Right lobe of liver (tissue), 6 donors: Measurements from ENCODE around the gene CTDSPL. TPM values are rescaled to one million over a fixed set of nuclear protein-coding genes. Genes with fewer than 3 reads are reported as not detected.

ENCODE experiments used
- ATAC-seq, 4 donors: fragments of 200-7000 bp; cut with Tn5 transposase; one replicate each; pipeline ENCODE4 v1.9.1; 2020; ENCODE audit warnings: mild to moderate bottlenecking in 4 of 4, moderate library complexity in 4 of 4
- DNase-seq, 3 donors: peaks; one replicate each; pipeline ENCODE4 v3.0.0-alpha.2; 2020
- H3K27ac ChIP-seq, 3 donors: fragments of 200-600 bp; one replicate each; pipeline ENCODE4 v1.8.0; 2022
- H3K27me3 ChIP-seq, 2 donors: fragments of 200-600 bp; one replicate each; pipeline ENCODE4 v1.8.0; 2022
- H3K36me3 ChIP-seq, 4 donors: fragments of 200-600 bp; sonication (generic) in 1 of 4; one replicate each; pipeline versions ENCODE4 v1.5.1 to v1.8.0; 2017 to 2022; ENCODE audit warnings: control low read depth in 1 of 4
- H3K4me1 ChIP-seq, 4 donors: fragments of 200-600 bp; sonication (generic) in 1 of 4; one replicate each; pipeline versions ENCODE4 v1.5.1 to v1.8.0; 2017 to 2022; ENCODE audit warnings: control low read depth in 1 of 4
- H3K4me3 ChIP-seq, 3 donors: fragments of 200-600 bp; one replicate each; pipeline ENCODE4 v1.8.0; 2022
- H3K9me3 ChIP-seq, 4 donors: fragments of 200-600 bp; sonication (generic) in 1 of 4; one replicate each; pipeline versions ENCODE4 v1.5.1 to v1.8.0; 2017 to 2022; ENCODE audit warnings: control low read depth in 1 of 4
- CTCF ChIP-seq, 4 donors: fragments of 200-600 bp in 3 of 4; fragments of 450-650 bp in 1 of 4; IDR thresholded peaks; one replicate each; pipeline versions ENCODE4 v1.5.1 to v1.8.0; 2016 to 2022; ENCODE audit warnings: antibody characterized with exemption in 4 of 4, mild to moderate bottlenecking in 2 of 4
- POLR2A ChIP-seq: fragments of 450-650 bp; IDR thresholded peaks from one replicate; pipeline ENCODE4 v1.6.1; 2017; ENCODE audit warnings: antibody characterized with exemption, mild to moderate bottlenecking
- WGBS: methylation state at CpG from one replicate; pipeline ENCODE4 v1.1.6; 2018; ENCODE audit warnings: low coverage, low lambda C conversion rate; ENCODE audit not compliant: insufficient coverage; ENCODE audit errors: missing lambda C conversion rate; 5-methylcytosine and 5-hydroxymethylcytosine counted together
- intact Hi-C, 2 donors: fragments of 100-400 bp; cut with DNase I; formaldehyde crosslinking; loops; one replicate each; pipeline versions ENCODE4 v1.11.2 to v1.14.1; 2022
- total RNA-seq, 6 experiments: library from RNA; depleted of rRNA in 2 of 6; stranded (reverse); fragments of >200 nt in 2 of 6; fragmentation: NEBNext Ultra II Directional in 3 of 6; extraction: Animal tissue kit (Norgen Biotek cat#: 25700) in 3 of 6; gene quantifications; one replicate each; pipeline versions ENCODE4 v1.1.0 to v1.2.4, GENCODE V29; 2016 to 2023
- donor health status: DM: no; HTN: yes; CAD: no.
- donor health status: DM: no; HTN: no; CAD: no.
- donor health status: DM: no; HTN: no; CAD: no.
- donor health status: DM: no; HTN: yes; CAD: no.
- donor health status: DM: no; HTN: yes; CAD: no.

Gene CTDSPL
- total RNA-seq, 6 experiments from 2014 or later: 14.9 to 22.8 (median 18.0) TPM

GRCh38 chr3:37824090-37824953 is 37.4 kb upstream of the CTDSPL start:
- intact Hi-C loops: no loop called here
- whole genome bisulfite sequencing: 77% methylated on average over 8 of the region's 9 CpGs
- Histone ChIP-seq H3K36me3 (no peaks in the 10 kb centered on the region), H3K27me3 (no peaks in the 10 kb centered on the region), H3K4me1 (no peaks in the 10 kb centered on the region), H3K27ac (no peak overlapping the region), H3K4me3 (no peak overlapping the region), H3K9me3 (no peaks in the 10 kb centered on the region)
- ATAC-seq (no peak), DNase-seq (no peak)
- TF ChIP-seq CTCF (IDR thresholded peaks at IDR 0.05) (no peak), POLR2A (no peak)

- Histone ChIP-seq H3K27ac (no peak overlapping the region), H3K36me3 (no peaks in the 10 kb centered on the region), H3K9me3 (no peaks in the 10 kb centered on the region), H3K4me1 (no peaks in the 10 kb centered on the region), H3K27me3 (no peaks in the 10 kb centered on the region), H3K4me3 (no peak overlapping the region)
- 33% methylated on average over 1 of the region's 1 CpG for WGBS
- TF ChIP-seq POLR2A (no peak), CTCF (IDR thresholded peaks at IDR 0.05) (no peak)
- intact Hi-C loops: no loop called here
- ATAC-seq: no peak
- DNase-seq: no peak
Observed at GRCh38 chr3:37824954-37825328, 36.7 kb upstream of the CTDSPL start.

- no peaks in the 10 kb centered on the region for H3K9me3 ChIP-seq
- no peak overlapping the region for H3K4me3 ChIP-seq
- ATAC-seq: no peak
- 68% methylated on average over 3 of the region's 3 CpGs for WGBS
- H3K27me3 ChIP-seq: no peaks in the 10 kb centered on the region
- H3K36me3 ChIP-seq: no peaks in the 10 kb centered on the region
- TF ChIP-seq POLR2A (no peak), CTCF (IDR thresholded peaks at IDR 0.05) (no peak)
- H3K4me1 ChIP-seq: no peaks in the 10 kb centered on the region
- H3K27ac ChIP-seq: no peak overlapping the region
- DNase-seq: no peak
- intact Hi-C loops: no loop called here
Observed at GRCh38 chr3:37825744-37826400, 35.8 kb upstream of the CTDSPL start.

DNA sequence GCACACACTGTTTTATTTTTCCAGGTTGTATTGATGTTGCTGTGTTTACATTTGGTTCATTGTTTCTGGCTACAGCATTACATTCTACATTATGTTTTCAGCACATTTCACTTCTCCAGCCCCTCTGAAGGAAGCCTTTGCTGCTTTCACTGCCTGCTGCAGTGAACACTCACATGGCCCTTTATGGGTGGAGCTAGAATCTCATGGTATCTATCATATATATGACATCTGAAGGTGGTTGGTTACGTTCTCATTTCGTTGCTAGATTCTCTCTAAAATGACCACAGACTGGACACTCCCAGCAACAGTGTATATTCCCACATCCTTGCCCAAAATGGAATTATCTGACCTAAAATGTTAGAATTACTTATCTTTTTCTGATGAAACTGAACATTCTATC is 35.2 kb upstream of the CTDSPL start:
- ATAC-seq: no peak
- Histone ChIP-seq H3K4me1 (no peaks in the 10 kb centered on the region), H3K27ac (no peak overlapping the region), H3K36me3 (no peaks in the 10 kb centered on the region), H3K4me3 (no peak overlapping the region), H3K27me3 (no peaks in the 10 kb centered on the region), H3K9me3 (no peaks in the 10 kb centered on the region)
- DNase-seq: no peak
- intact Hi-C loops: no loop called here
- 53% methylated on average over 2 of the region's 2 CpGs for WGBS
- TF ChIP-seq CTCF (IDR thresholded peaks at IDR 0.05): no peak
- no peak for TF ChIP-seq POLR2A
